D721Med (cell line): ENCODE data around the gene CRYZL1.
"Not testable (repeated sequence)": the region's sequence is repeated elsewhere in the genome, so short reads cannot be mapped to it uniquely, and the experiment has no call there.

ENCODE experiments used
- DNase-seq: peaks from one replicate; pipeline ENCODE4 v3.0.0; 2011; ENCODE audit warnings: low spot score; ENCODE audit not compliant: insufficient read length
- FAIRE-seq: peaks from 2 replicates; lab custom pipeline; 2011; peaks lifted over from hg19 to GRCh38; lab: Jason Lieb, UNC
- CTCF ChIP-seq: IDR thresholded peaks from 2 replicates; pipeline ENCODE4 v1.5.1; 2012; ENCODE audit warnings: mild to moderate bottlenecking, control low read depth; ENCODE audit not compliant: insufficient read depth; ENCODE audit errors: missing control alignments

CRYZL1 gene

GRCh38 chr21:33684068-33684467 is 42.5 kb upstream of the CRYZL1 start:
- no peak for TF ChIP-seq CTCF
- FAIRE-seq = no peak
- DNase-seq = no peak

- FAIRE-seq = no peak
- no peak for TF ChIP-seq CTCF
- no peak for DNase-seq
These were observed 41.6 kb upstream of the CRYZL1 start for GRCh38 chr21:33682992-33683627.

- TF ChIP-seq CTCF = no peak
- FAIRE-seq = no peak
- no peak for DNase-seq
These were observed 39.3 kb upstream of the CRYZL1 start for GRCh38 chr21:33680870-33681269.

- TF ChIP-seq CTCF = no peak
- DNase-seq (no peak), FAIRE-seq (no peak)
These were observed 35.9 kb upstream of the CRYZL1 start for GRCh38 chr21:33677450-33677849.

GRCh38 chr21:33676666-33677065 is 35.1 kb upstream of the CRYZL1 start:
- not testable (repeated sequence) for FAIRE-seq, DNase-seq

- no peak for TF ChIP-seq CTCF
- no peak for DNase-seq
- no peak for FAIRE-seq
These were observed 32.7 kb upstream of the CRYZL1 start for GRCh38 chr21:33674226-33674625.

GRCh38 chr21:33673473-33673872 is 31.9 kb upstream of the CRYZL1 start:
- FAIRE-seq (no peak), DNase-seq (no peak)
- TF ChIP-seq CTCF = no peak
